Breast epithelium (tissue), 3 donors: ENCODE results near the gene RIOK2.

Source experiments
- POLR2A ChIP-seq: fragments of 450-650 bp; IDR thresholded peaks from one replicate; pipeline ENCODE4 v1.6.1; 2016; ENCODE audit warnings: antibody characterized with exemption, mild to moderate bottlenecking, moderate library complexity
- POLR2AphosphoS5 ChIP-seq, 3 donors: sonication (generic); formaldehyde crosslinking; IDR thresholded peaks; one replicate each; pipeline ENCODE4 v1.6.1; 2017; ENCODE audit warnings: antibody characterized with exemption in 3 of 3
- TF ChIP-seq, protein P1 (sequence below), 3 donors: fragments of 450-650 bp; IDR thresholded peaks; one replicate each; pipeline ENCODE4 v1.5.1; 2016 to 2017; ENCODE audit warnings: antibody characterized with exemption in 3 of 3, mild to moderate bottlenecking in 3 of 3, moderate library complexity in 3 of 3

DNA sequence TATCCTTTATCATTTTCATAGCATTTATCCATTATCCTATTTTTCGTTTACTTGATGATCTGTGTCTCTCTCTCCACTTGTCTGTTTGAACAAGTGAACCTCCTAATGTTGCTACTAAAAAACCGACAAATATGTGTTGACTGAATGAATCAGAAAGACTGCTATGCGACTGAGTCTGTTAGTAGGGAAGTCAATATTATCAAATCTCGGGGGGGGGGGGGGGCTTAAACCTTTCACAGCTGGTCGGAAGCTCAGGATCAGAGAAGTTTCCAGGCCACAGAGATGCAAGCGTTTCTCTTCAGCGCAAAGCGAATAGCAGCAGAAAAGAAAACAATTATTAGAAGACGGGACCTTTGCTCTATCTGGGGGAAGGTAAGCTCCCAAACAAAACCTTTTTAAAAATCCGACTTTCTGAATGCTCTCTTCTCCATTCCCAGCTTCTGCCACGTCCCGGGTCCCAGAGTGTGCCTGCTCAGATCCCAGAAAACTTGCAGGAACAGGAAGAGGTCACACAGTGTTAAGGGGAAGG is 412 bp downstream of the RIOK2 start:
- TF ChIP-seq POLR2A (no peak), POLR2AphosphoS5 (IDR thresholded peaks at IDR 0.05) (no peak)
- TF ChIP-seq, protein P1, sequence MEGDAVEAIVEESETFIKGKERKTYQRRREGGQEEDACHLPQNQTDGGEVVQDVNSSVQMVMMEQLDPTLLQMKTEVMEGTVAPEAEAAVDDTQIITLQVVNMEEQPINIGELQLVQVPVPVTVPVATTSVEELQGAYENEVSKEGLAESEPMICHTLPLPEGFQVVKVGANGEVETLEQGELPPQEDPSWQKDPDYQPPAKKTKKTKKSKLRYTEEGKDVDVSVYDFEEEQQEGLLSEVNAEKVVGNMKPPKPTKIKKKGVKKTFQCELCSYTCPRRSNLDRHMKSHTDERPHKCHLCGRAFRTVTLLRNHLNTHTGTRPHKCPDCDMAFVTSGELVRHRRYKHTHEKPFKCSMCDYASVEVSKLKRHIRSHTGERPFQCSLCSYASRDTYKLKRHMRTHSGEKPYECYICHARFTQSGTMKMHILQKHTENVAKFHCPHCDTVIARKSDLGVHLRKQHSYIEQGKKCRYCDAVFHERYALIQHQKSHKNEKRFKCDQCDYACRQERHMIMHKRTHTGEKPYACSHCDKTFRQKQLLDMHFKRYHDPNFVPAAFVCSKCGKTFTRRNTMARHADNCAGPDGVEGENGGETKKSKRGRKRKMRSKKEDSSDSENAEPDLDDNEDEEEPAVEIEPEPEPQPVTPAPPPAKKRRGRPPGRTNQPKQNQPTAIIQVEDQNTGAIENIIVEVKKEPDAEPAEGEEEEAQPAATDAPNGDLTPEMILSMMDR (IDR thresholded peaks at IDR 0.05), result no peak
